Subcutaneous adipose tissue (tissue), 4 donors: Measurements from ENCODE around the gene RORC. TPM values are rescaled to one million over a fixed set of nuclear protein-coding genes. Genes with fewer than 3 reads are reported as not detected.

ENCODE experiments used
- total RNA-seq, 4 donors: library from RNA; depleted of rRNA; stranded (reverse); fragments of >200 nt; gene quantifications; one replicate each; pipeline ENCODE4 v1.1.0, GENCODE V29; 2016
- TF ChIP-seq, protein P1 (sequence below): fragments of 450-650 bp; IDR thresholded peaks from one replicate; pipeline ENCODE4 v1.5.1; 2016; ENCODE audit warnings: low read depth, mild to moderate bottlenecking, control low read depth, antibody characterized with exemption, moderate library complexity

The RORC gene
- total RNA-seq, 4 donors from 2014 or later = 0.98 to 6.4 (median 2.9) TPM

DNA sequence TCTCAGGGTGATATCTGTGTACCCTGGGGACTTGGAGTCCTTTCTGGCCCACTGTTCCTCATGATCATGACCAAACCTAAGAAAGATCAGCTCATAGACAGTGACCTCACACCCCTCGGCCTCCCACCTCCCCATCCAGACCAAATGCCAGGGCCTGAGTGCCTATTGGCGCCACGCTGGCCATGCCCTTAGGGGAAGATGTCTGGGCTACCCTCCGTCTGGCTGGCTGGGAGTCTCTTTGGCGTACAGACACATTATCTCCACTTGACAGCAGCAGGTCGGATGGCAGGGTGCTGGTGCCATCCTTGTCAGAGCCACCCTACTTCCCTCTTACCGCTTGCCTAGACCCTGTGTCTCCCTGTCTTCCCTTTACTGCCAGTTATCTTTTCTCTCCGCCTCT lies 8.4 kb downstream of the RORC start:
- TF ChIP-seq, protein P1, sequence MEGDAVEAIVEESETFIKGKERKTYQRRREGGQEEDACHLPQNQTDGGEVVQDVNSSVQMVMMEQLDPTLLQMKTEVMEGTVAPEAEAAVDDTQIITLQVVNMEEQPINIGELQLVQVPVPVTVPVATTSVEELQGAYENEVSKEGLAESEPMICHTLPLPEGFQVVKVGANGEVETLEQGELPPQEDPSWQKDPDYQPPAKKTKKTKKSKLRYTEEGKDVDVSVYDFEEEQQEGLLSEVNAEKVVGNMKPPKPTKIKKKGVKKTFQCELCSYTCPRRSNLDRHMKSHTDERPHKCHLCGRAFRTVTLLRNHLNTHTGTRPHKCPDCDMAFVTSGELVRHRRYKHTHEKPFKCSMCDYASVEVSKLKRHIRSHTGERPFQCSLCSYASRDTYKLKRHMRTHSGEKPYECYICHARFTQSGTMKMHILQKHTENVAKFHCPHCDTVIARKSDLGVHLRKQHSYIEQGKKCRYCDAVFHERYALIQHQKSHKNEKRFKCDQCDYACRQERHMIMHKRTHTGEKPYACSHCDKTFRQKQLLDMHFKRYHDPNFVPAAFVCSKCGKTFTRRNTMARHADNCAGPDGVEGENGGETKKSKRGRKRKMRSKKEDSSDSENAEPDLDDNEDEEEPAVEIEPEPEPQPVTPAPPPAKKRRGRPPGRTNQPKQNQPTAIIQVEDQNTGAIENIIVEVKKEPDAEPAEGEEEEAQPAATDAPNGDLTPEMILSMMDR = no peak

DNA sequence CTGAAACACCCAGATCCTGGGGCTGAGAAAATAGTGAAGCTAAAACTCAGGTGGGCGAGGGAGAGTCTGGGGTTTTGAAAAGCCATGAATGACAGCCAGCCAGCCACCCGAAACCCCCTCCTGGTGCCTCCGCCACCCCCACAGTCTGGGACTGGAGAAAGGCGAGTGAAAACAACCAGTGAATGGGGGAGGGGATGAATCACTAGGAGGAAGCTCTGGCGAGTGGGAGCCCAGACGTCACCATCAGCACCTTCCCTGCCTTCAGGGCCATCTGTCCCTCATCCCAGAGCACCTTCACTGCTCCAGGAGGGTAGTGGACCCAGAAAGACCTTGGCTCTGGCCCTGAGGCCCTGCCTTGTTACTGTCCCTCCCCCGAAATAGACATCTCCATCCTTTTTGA lies 9.2 kb downstream of the RORC start:
- TF ChIP-seq, protein P1 = no peak

DNA sequence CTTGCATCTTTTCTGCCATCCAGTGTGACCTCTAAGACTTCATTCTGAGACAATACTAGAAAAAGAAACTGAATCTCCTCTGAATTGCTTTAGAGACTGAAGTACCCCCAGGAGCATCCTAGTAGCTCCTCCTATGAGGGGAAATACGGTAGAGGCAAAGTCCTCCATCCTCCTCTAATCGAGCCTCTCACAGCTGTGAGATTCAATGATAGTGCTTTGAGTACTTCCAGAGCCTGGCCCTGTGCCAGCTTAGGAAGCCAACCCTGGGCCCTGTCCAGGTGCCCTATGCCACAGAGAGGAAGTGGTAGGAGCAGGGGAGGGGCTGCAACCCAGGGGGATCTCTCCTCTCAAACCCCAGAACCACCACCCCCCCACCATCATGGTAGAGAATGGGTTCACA lies 10.7 kb downstream of the RORC start:
- TF ChIP-seq, protein P1 = no peak

DNA sequence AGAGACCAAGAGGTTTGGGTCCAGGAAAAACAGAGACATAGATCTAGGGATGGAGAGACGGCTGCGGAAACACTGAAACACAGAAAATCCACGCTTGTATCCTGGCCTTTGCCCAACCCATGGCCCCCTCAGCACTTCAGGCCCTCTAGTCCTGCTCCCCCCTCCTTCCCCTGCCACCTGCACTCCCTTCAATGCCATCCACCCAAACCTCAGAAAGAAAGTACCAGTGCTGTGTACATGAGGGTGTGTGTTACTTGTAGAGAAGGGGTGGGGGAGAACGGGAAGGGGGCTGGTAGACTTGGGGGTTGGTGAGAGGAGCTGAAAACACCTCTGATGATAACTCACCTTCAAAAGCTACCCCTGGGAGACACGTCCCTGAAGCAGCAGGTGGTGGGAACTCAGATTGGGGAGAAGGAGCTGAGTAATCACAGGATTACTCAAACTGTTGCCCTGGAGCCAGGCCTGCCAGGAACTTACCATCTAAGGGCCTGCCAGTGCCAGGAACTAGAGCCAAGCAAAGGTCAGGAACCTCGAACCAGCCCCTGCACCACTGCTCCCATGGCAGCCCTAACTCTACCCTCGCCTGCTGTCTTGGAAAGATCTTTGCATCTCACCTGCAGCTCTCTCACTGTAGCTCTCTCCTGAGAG lies 11.5 kb downstream of the RORC start:
- TF ChIP-seq, protein P1 = no peak

DNA sequence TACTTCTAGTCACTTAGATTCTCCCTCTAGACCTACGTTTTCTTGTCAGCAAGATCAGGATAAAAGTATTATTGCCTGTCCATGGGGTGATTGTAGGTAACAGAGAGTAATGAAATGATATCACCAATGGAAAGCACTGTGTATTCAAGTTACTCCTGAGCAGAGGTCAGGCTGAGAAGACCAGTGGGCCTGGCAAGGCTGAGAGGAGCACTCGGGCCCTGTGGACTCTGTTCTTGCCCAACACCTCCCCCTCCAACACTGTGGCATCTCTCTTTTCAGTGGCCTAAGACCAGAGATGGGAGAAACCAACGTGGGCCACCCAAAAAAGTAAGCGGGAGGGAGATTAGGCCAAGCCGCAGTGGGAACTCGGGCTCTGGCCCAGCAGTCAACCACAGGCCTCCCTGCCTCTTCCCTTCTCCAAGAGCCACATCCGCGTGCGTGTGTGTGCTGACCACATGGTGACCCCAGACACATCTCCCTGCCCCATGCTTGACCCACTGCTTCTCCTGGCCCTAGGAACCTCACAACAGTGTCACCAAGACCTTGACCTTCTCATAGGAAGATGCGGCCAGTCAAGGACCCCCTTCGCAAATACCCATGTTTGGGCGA lies 12.3 kb downstream of the RORC start:
- TF ChIP-seq, protein P1 = no peak

DNA sequence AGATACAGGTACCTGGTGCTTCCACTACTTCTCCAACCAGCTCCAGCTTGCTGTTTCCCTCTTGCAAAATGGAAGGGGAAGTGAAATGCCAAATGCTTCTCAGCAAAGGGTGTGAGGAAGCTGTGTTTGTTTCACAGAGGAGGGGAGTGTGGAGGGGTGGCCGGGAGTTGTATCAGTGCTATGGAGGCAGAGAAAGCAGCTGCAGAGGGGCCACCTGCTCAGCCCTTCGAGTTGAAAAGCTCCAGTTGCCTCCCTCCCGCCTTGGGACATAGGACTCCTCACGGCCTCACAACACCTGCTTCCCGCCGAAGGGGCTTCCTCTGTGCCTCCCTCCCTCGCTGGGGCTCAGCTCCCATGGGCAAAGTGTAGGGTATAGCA lies 14.3 kb downstream of the RORC start:
- TF ChIP-seq, protein P1 = no peak

DNA sequence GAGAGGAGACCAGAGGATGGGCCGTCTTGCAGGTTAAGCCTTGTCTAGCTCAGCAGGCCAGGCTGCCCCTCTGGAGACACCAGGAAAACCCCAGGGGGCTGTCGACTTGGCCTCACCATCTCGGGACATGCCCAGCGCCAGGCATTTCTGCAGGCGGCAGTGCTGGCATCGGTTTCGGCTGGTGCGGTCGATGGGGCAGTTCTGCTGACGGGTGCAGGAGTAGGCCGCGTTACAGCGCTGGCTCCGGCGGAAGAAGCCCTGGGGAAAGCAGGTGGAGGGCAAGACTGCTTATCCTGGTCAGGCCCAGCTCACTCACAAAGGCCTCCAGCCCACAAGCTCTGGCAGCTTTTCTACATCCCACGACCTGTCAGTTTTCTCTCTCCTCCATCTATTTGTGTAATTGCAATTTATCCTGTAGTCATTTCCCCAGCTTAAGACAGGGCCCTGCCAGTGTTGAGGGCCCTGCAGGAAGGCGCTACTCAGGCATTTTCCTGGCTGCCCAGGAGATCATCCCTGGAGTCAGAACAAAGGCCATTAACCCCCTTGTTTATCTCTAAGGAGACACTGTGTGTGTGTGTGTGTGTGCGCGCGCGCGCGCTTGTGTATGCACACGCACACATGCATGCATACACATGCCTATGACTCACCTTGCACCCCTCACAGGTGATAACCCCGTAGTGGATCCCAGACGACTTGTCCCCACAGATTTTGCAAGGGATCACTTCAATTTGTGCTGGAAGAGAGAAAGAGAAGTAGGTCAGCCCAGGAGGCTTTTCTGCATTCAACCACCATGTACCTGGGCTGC lies 14.9 kb downstream of the RORC start:
- TF ChIP-seq, protein P1 = no peak
